Measurements from ENCODE around the gene ZC3H15.

ZC3H15 gene

GRCh38 chr2:186542002-186542401 lies 55.9 kb downstream of the ZC3H15 start:
- Histone ChIP-seq H3K4me1 (ENCODE audit: control insufficient read depth, low read length) (no peaks in the 10 kb centered on the region), H3K27me3 (ENCODE audit: control insufficient read depth, low read length) (no peaks in the 10 kb centered on the region; the same call in 1 of the 2 replicates), H3K9me3 (ENCODE audit: control insufficient read depth, insufficient read depth, low read length) (no peaks in the 10 kb centered on the region), H4K20me1 (ENCODE audit: control insufficient read depth, insufficient read depth, low read depth, low read length) (no peaks in the 10 kb centered on the region), H3K36me3 (ENCODE audit: control insufficient read depth, low read length) (no peaks in the 10 kb centered on the region), H3K27ac (ENCODE audit: low read depth, low read length) (no peak overlapping the region), H3K4me2 (ENCODE audit: low read length) (no peak overlapping the region), H3K79me2 (ENCODE audit: control insufficient read depth, low read length) (no peaks in the 10 kb centered on the region), H3K4me3 (ENCODE audit: low read length) (no peak overlapping the region), H3K9me2 (replicated peaks; ENCODE audit: control insufficient read depth, low read length) (no peaks in the 10 kb centered on the region), H3F3A (ENCODE audit: control insufficient read depth, insufficient read depth) (no peaks in the 10 kb centered on the region)
- no peak for TF ChIP-seq EZH2phosphoT487 (IDR thresholded peaks at IDR 0.05; ENCODE audit: borderline replicate concordance, low read length)
- TF ChIP-seq, protein P1, sequence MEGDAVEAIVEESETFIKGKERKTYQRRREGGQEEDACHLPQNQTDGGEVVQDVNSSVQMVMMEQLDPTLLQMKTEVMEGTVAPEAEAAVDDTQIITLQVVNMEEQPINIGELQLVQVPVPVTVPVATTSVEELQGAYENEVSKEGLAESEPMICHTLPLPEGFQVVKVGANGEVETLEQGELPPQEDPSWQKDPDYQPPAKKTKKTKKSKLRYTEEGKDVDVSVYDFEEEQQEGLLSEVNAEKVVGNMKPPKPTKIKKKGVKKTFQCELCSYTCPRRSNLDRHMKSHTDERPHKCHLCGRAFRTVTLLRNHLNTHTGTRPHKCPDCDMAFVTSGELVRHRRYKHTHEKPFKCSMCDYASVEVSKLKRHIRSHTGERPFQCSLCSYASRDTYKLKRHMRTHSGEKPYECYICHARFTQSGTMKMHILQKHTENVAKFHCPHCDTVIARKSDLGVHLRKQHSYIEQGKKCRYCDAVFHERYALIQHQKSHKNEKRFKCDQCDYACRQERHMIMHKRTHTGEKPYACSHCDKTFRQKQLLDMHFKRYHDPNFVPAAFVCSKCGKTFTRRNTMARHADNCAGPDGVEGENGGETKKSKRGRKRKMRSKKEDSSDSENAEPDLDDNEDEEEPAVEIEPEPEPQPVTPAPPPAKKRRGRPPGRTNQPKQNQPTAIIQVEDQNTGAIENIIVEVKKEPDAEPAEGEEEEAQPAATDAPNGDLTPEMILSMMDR (IDR thresholded peaks at IDR 0.05; ENCODE audit: low read depth, low read length, poor library complexity, severe bottlenecking) = no peak

- Histone ChIP-seq H3K27me3 (ENCODE audit: control insufficient read depth, low read length) (no peaks in the 10 kb centered on the region), H4K20me1 (ENCODE audit: control insufficient read depth, insufficient read depth, low read depth, low read length) (no peaks in the 10 kb centered on the region), H3K4me2 (ENCODE audit: low read length) (no peak overlapping the region), H3F3A (ENCODE audit: control insufficient read depth, insufficient read depth) (no peaks in the 10 kb centered on the region), H3K9me3 (ENCODE audit: control insufficient read depth, insufficient read depth, low read length) (no peaks in the 10 kb centered on the region), H3K9me2 (replicated peaks; ENCODE audit: control insufficient read depth, low read length) (no peaks in the 10 kb centered on the region), H3K79me2 (ENCODE audit: control insufficient read depth, low read length) (no peaks in the 10 kb centered on the region), H3K36me3 (ENCODE audit: control insufficient read depth, low read length) (no peaks in the 10 kb centered on the region), H3K4me1 (ENCODE audit: control insufficient read depth, low read length) (no peaks in the 10 kb centered on the region), H3K4me3 (ENCODE audit: low read length) (no peak overlapping the region), H3K27ac (ENCODE audit: low read depth, low read length) (no peak overlapping the region)
- TF ChIP-seq, protein P1 (IDR thresholded peaks at IDR 0.05; ENCODE audit: low read depth, low read length, poor library complexity, severe bottlenecking) = no peak
Measured at GRCh38 chr2:186543561-186544131, 57.6 kb downstream of the ZC3H15 start.

DNA sequence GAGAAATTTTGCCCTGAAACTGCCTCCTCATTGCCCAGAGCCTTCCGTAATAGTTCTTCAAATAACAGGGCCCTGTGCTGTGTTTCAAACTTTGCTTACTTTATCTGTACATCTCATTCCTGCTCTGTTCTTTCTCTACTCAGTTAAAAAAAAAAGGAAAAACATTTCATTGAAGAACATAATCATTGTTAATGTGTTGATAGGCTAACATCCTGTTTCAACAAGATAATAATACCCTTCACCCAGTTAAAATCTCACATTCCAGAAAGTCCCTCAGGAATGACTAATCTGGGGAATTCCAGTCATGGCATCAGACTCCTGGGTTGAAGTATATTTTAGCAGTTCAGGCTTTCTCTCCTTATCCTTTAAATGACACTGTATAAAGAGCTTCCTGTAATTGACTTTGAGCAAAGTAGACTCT lies 58.2 kb downstream of the ZC3H15 start:
- TF ChIP-seq, protein P1 (IDR thresholded peaks at IDR 0.05; ENCODE audit: low read depth, low read length, poor library complexity, severe bottlenecking) = no peak
- no peak for TF ChIP-seq EZH2phosphoT487 (IDR thresholded peaks at IDR 0.05; ENCODE audit: borderline replicate concordance, low read length)
- no peaks in the 10 kb centered on the region for H3F3A ChIP-seq (ENCODE audit: control insufficient read depth, insufficient read depth)
- no peaks in the 10 kb centered on the region for H3K4me1 ChIP-seq (ENCODE audit: control insufficient read depth, low read length)
- no peaks in the 10 kb centered on the region for H3K36me3 ChIP-seq (ENCODE audit: control insufficient read depth, low read length)
- H3K27ac ChIP-seq (ENCODE audit: low read depth, low read length) = no peak overlapping the region
- H3K79me2 ChIP-seq (ENCODE audit: control insufficient read depth, low read length) = no peaks in the 10 kb centered on the region
- no peaks in the 10 kb centered on the region for H4K20me1 ChIP-seq (ENCODE audit: control insufficient read depth, insufficient read depth, low read depth, low read length)
- H3K4me3 ChIP-seq (ENCODE audit: low read length) = no peak overlapping the region
- no peaks in the 10 kb centered on the region for H3K9me2 ChIP-seq (replicated peaks; ENCODE audit: control insufficient read depth, low read length)
- H3K4me2 ChIP-seq (ENCODE audit: low read length) = no peak overlapping the region
- H3K27me3 ChIP-seq (ENCODE audit: control insufficient read depth, low read length) = no peaks in the 10 kb centered on the region
- H3K9me3 ChIP-seq (ENCODE audit: control insufficient read depth, insufficient read depth, low read length) = no peaks in the 10 kb centered on the region
